Lower leg skin (tissue), 4 donors: Measurements from ENCODE around the gene LY6G6F. TPM values are rescaled to one million over a fixed set of nuclear protein-coding genes. Genes with fewer than 3 reads are reported as not detected.

Source experiments
- DNase-seq, 2 donors: peaks; one replicate each; pipeline ENCODE4 v3.0.0-alpha.2; 2019; ENCODE audit warnings: low spot score in 2 of 2
- H3K4me3 ChIP-seq: fragments of 200-600 bp; sonication (generic); 2 replicates; pipeline ENCODE4 v1.5.1; 2017; ENCODE audit warnings: mild to moderate bottlenecking, low read depth; ENCODE audit not compliant: poor library complexity, severe bottlenecking
- POLR2A ChIP-seq, 2 donors: fragments of 450-650 bp; IDR thresholded peaks; one replicate each; pipeline ENCODE4 v1.6.1; 2016 to 2017; ENCODE audit warnings: antibody characterized with exemption in 2 of 2, mild to moderate bottlenecking in 1 of 2, moderate library complexity in 1 of 2
- WGBS, 2 donors: methylation state at CpG; one replicate each; pipeline ENCODE4 v1.1.5; 2018; 5-methylcytosine and 5-hydroxymethylcytosine counted together
- intact Hi-C: fragments of 100-400 bp; cut with DNase I; formaldehyde crosslinking; loops from one replicate; pipeline ENCODE4 v1.15.0; 2023; ENCODE audit warnings: low total_unique reads
- total RNA-seq, 4 donors: library from RNA; depleted of rRNA; stranded (reverse); fragments of >200 nt; gene quantifications; one replicate each; pipeline ENCODE4 v1.1.0, GENCODE V29; 2016
- TF ChIP-seq, protein P1 (sequence below), 3 donors: fragments of 450-650 bp; IDR thresholded peaks; one replicate each; pipeline ENCODE4 v1.5.1; 2016; ENCODE audit warnings: antibody characterized with exemption in 3 of 3, mild to moderate bottlenecking in 3 of 3, moderate library complexity in 2 of 3

LY6G6F gene
- total RNA-seq, 4 donors from 2014 or later = not detected

DNA sequence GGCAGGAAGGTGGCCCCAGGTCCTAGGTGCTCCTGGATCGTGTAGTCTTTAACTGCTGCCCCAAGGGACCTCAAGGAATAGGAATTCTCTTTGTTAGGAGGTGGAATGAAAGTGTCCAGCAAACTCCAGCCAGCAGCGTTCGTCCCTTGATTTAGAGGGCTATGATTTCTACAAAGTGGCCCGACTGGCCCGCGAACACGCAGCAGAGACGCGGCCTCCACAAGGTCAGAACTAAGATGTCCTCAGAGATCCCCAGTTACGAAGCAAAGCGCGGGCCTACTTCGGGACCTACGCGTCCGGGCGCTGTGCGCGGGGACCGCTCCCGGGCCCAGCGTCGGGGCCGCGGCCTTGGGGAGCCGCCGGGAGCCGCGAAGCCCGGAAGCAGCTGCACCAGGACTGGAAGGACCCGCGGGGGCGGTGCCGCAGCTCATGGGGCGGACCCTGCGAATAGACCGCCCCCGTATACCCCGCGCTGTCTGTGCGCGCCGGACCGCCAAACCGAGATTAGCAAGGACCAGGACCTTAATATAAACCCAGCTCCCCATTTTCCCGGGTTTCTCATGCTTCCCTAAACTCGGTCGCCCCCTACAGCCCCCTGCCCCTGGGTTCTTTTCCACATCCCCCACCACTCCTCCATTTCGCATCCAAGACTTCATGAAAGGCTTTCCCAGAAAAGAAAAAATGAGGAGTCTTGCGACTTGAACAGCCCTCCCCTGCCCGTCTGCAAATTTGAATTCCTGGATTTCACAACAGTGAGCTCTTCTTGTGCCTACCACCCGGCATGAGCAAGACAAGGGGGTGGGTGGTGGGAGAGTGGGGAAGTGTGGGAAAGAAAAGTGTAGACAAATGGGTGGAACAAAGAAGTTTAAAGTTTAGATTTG is 46.0 kb upstream of the LY6G6F start, which contains the start of gene C6orf47:
Gene C6orf47 (minus strand): TSS at position 398 of the 881 bp plus-strand sequence. CDS start 831 bp downstream, outside the sequence.
- intact Hi-C loops = no loop called here
- DNase-seq = peak; percentile 74 to 97
- 0 to 1% methylated on average over 38 to 40 of the region's 52 CpGs for WGBS, 2 donors
- H3K4me3 ChIP-seq = peak within 1 kb of the TSS; percentile 77
- TF ChIP-seq, protein P1, sequence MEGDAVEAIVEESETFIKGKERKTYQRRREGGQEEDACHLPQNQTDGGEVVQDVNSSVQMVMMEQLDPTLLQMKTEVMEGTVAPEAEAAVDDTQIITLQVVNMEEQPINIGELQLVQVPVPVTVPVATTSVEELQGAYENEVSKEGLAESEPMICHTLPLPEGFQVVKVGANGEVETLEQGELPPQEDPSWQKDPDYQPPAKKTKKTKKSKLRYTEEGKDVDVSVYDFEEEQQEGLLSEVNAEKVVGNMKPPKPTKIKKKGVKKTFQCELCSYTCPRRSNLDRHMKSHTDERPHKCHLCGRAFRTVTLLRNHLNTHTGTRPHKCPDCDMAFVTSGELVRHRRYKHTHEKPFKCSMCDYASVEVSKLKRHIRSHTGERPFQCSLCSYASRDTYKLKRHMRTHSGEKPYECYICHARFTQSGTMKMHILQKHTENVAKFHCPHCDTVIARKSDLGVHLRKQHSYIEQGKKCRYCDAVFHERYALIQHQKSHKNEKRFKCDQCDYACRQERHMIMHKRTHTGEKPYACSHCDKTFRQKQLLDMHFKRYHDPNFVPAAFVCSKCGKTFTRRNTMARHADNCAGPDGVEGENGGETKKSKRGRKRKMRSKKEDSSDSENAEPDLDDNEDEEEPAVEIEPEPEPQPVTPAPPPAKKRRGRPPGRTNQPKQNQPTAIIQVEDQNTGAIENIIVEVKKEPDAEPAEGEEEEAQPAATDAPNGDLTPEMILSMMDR (IDR thresholded peaks at IDR 0.05) = no peak
- TF ChIP-seq POLR2A (IDR thresholded peaks at IDR 0.05) = peak in 1 of 2 donors; percentile 34

DNA sequence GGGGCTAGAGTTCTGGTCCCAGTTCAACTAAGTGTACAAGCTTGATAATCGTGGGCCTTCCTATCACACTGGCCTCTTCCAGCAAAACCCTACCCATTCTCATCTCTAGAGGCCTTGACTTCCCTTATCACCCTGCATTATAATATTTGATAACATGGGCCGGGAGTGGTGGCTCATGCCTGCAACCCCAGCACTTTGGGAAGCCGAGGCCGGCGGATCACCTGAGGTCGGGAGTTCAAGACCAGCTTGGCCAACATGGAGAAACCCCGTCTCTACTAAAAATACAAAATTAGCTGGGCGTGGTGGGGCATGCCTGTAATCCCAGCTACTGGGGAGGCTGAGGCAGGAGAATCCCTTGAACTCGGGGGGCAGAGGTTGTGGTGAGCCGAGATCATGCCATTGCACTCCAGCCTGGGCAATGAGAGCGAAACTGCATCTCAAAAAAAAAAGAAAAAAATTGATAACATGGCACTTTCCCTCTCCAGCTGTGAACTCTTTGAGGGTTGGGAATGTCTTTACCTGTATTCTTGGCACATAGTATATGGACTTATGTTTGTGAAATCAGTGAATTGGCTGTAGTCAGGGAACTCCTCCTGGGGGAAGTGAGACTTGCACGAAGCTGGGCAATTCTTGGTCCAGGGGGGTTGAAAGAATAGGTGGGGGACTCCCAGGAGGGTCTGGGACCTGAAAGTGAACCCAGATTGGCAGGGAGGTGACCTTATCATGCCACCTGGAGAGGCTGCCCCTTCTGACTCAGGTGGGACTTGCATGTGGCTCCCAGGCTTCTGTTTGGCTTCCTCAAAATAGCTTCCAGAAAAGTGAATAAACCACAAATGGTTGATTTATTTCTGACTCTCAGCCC is 45.2 kb upstream of the LY6G6F start:
- H3K4me3 ChIP-seq = no peak overlapping the region

GRCh38 chr6:31662124-31662723 is 44.4 kb upstream of the LY6G6F start:
- WGBS, 2 donors = 85 to 88% methylated on average over 11 to 12 of the region's 12 CpGs

More for the DNA sequence above, 45.2 kb upstream of the LY6G6F start:
- intact Hi-C loops = no loop called here
- no peak for DNase-seq
- TF ChIP-seq, protein P1 (IDR thresholded peaks at IDR 0.05) = no peak
- TF ChIP-seq POLR2A (IDR thresholded peaks at IDR 0.05) = no peak
- 76% methylated on average over 12 of the region's 12 CpGs for WGBS, 2 donors

GRCh38 chr6:31663126-31663960 is 43.3 kb upstream of the LY6G6F start:
- H3K4me3 ChIP-seq = no peak overlapping the region
- no peak for DNase-seq
- intact Hi-C loops = no loop called here
- TF ChIP-seq, protein P1 (IDR thresholded peaks at IDR 0.05) = no peak
- TF ChIP-seq POLR2A (IDR thresholded peaks at IDR 0.05) = no peak
- WGBS, 2 donors = 49% methylated on average over 9 of the region's 9 CpGs

More at GRCh38 chr6:31662124-31662723, 44.4 kb upstream of the LY6G6F start:
- no peak for DNase-seq
- TF ChIP-seq, protein P1 (IDR thresholded peaks at IDR 0.05) = no peak
- no peak for TF ChIP-seq POLR2A (IDR thresholded peaks at IDR 0.05)
- intact Hi-C loops = no loop called here
- no peak overlapping the region for H3K4me3 ChIP-seq
